ENCODE data around the gene SHISA3.

The SHISA3 gene

GRCh38 chr4:42440083-42440482 is 42.8 kb downstream of the SHISA3 start:
- Histone ChIP-seq H3K9me3 (ENCODE audit: control insufficient read depth, insufficient read depth, low read depth, low read length) (no peaks in the 10 kb centered on the region), H3K27ac (ENCODE audit: extremely low read depth, low read depth, low read length) (no peak overlapping the region), H3K4me3 (ENCODE audit: low read depth, low read length) (no peak overlapping the region), H3K36me3 (ENCODE audit: control insufficient read depth in 2 of 2, insufficient read depth in 1 of 2, low read length in 2 of 2) (no peaks in the 10 kb centered on the region), H3K4me1 (ENCODE audit: control insufficient read depth, insufficient read depth, low read length) (no peaks in the 10 kb centered on the region)
- ChIA-PET POLR2A (no interaction called here), CTCF (no interaction called here)
- no peak for TF ChIP-seq ZNF354C (tag by site-specific recombination; IDR thresholded peaks at IDR 0.05; ENCODE audit: borderline replicate concordance, low read depth)
- no peak for TF ChIP-seq SCRT1 (tag by site-specific recombination; IDR thresholded peaks at IDR 0.05; ENCODE audit: borderline replicate concordance)
- TF ChIP-seq ZNF558 (tag by site-specific recombination; IDR thresholded peaks at IDR 0.05) = no peak
- no peak for TF ChIP-seq ZNF600 (tag by site-specific recombination; IDR thresholded peaks at IDR 0.05)
- no peak for TF ChIP-seq ZBTB10 (tag by site-specific recombination; IDR thresholded peaks at IDR 0.05)
- TF ChIP-seq ZNF394 (tag by site-specific recombination; IDR thresholded peaks at IDR 0.05; ENCODE audit: borderline replicate concordance) = no peak
- no peak for TF ChIP-seq ZNF48 (tag by site-specific recombination; IDR thresholded peaks at IDR 0.05)
- TF ChIP-seq ZNF560 (tag by site-specific recombination; IDR thresholded peaks at IDR 0.05; ENCODE audit: borderline replicate concordance) = no peak
- no peak for TF ChIP-seq GLIS1 (tag by site-specific recombination; IDR thresholded peaks at IDR 0.05)
- no peak for TF ChIP-seq ZFP41 (tag by site-specific recombination; IDR thresholded peaks at IDR 0.05; ENCODE audit: borderline replicate concordance)
- no peak for TF ChIP-seq ZNF274 (IDR thresholded peaks at IDR 0.05; ENCODE audit: low read length)
- TF ChIP-seq ZNF274 (tag by site-specific recombination; IDR thresholded peaks at IDR 0.05; ENCODE audit: borderline replicate concordance) = no peak
- no peak for TF ChIP-seq ZNF660 (tag by site-specific recombination; IDR thresholded peaks at IDR 0.05)
- TF ChIP-seq ZNF701 (tag by site-specific recombination; IDR thresholded peaks at IDR 0.05) = no peak
- no peak for TF ChIP-seq ZNF843 (tag by site-specific recombination; IDR thresholded peaks at IDR 0.05)
- no peak for TF ChIP-seq ZNF664 (tag by site-specific recombination; IDR thresholded peaks at IDR 0.05)
- no peak for TF ChIP-seq ZNF426 (tag by site-specific recombination; IDR thresholded peaks at IDR 0.05)
- TF ChIP-seq ZBTB26 (tag by site-specific recombination; optimal IDR thresholded peaks at IDR 0.05) = no peak

DNA sequence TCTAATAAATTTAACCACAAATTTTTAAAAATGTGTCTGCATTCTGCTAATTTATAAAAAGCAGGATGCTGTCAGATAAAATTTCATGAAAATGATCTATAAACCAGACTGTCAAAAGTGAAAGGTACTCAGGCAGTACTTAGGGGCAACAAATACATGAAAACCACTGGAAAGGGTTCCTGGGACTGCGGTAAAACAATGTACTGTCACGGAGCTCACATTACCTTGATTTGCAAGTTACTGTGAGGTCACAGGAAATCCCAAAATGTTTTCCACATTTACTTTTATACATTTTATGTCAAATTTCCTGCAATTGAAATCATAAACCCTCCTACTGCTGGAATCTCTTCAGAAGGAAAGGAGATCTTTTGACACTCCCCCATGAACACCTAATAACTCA is 45.3 kb downstream of the SHISA3 start:
- POLR2A ChIA-PET = no interaction called here
- TF ChIP-seq ZNF747 (tag by site-specific recombination; IDR thresholded peaks at IDR 0.05) (no peak), ZNF664 (tag by site-specific recombination; IDR thresholded peaks at IDR 0.05) (no peak), ZFP69B (tag by site-specific recombination; IDR thresholded peaks at IDR 0.05) (no peak), ZNF292 (tag by site-specific recombination; IDR thresholded peaks at IDR 0.05; ENCODE audit: borderline replicate concordance, low read depth) (no peak), ZNF548 (tag by site-specific recombination; IDR thresholded peaks at IDR 0.05) (no peak), ZNF571 (tag by site-specific recombination; IDR thresholded peaks at IDR 0.05) (no peak), ZNF112 (tag by site-specific recombination; IDR thresholded peaks at IDR 0.05) (no peak), ZNF138 (tag by site-specific recombination; IDR thresholded peaks at IDR 0.05; ENCODE audit: borderline replicate concordance) (no peak), ZNF23 (tag by site-specific recombination; IDR thresholded peaks at IDR 0.05; ENCODE audit: borderline replicate concordance) (no peak), ZNF302 (tag by site-specific recombination; IDR thresholded peaks at IDR 0.05; ENCODE audit: low read depth) (no peak)
- TF ChIP-seq, protein P1, sequence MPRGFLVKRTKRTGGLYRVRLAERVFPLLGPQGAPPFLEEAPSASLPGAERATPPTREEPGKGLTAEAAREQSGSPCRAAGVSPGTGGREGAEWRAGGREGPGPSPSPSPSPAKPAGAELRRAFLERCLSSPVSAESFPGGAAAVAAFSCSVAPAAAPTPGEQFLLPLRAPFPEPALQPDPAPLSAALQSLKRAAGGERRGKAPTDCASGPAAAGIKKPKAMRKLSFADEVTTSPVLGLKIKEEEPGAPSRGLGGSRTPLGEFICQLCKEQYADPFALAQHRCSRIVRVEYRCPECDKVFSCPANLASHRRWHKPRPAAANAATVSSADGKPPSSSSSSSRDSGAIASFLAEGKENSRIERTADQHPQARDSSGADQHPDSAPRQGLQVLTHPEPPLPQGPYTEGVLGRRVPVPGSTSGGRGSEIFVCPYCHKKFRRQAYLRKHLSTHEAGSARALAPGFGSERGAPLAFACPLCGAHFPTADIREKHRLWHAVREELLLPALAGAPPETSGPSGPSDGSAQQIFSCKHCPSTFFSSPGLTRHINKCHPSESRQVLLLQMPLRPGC (tag by site-specific recombination; IDR thresholded peaks at IDR 0.05) = no peak
- TF ChIP-seq, protein P2, sequence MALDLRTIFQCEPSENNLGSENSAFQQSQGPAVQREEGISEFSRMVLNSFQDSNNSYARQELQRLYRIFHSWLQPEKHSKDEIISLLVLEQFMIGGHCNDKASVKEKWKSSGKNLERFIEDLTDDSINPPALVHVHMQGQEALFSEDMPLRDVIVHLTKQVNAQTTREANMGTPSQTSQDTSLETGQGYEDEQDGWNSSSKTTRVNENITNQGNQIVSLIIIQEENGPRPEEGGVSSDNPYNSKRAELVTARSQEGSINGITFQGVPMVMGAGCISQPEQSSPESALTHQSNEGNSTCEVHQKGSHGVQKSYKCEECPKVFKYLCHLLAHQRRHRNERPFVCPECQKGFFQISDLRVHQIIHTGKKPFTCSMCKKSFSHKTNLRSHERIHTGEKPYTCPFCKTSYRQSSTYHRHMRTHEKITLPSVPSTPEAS (tag by site-specific recombination; IDR thresholded peaks at IDR 0.05) = no peak

More for the DNA sequence above, 45.3 kb downstream of the SHISA3 start:
- Histone ChIP-seq H3K4me3 (ENCODE audit: low read depth, low read length) (no peak overlapping the region), H3K9me3 (ENCODE audit: control insufficient read depth, insufficient read depth, low read depth, low read length) (no peaks in the 10 kb centered on the region), H3K4me1 (ENCODE audit: control insufficient read depth, insufficient read depth, low read length) (no peaks in the 10 kb centered on the region), H3K36me3 (ENCODE audit: control insufficient read depth in 2 of 2, insufficient read depth in 1 of 2, low read length in 2 of 2) (no peaks in the 10 kb centered on the region), H3K27ac (ENCODE audit: extremely low read depth, low read depth, low read length) (no peak overlapping the region)
- CTCF ChIA-PET = no interaction called here
